Aorta (tissue), 5 donors: ENCODE data around the gene WDR70. TPM values are rescaled to one million over a fixed set of nuclear protein-coding genes. Genes with fewer than 3 reads are reported as not detected.
A peak's percentile ranks its signal among the peaks of the same experiment; 100 is the strongest.
"Not testable (repeated sequence)": the region's sequence is repeated elsewhere in the genome, so short reads cannot be mapped to it uniquely, and the experiment has no call there.

Source experiments
- ATAC-seq: fragments of 200-7000 bp; cut with Tn5 transposase; one replicate; pipeline ENCODE4 v1.9.1; 2022; ENCODE audit warnings: moderate library complexity; ENCODE audit not compliant: low FRiP score
- DNase-seq, 2 donors: peaks; one replicate each; pipeline ENCODE4 v3.0.0-alpha.2; 2020
- H3K27ac ChIP-seq, 2 donors: one replicate each; pipeline ENCODE4 v1.5.1; 2013; ENCODE audit warnings: low read length in 2 of 2, mild to moderate bottlenecking in 2 of 2, moderate library complexity in 2 of 2, control low read depth in 1 of 2, inconsistent platforms in 1 of 2, low read depth in 1 of 2
- H3K27me3 ChIP-seq, 2 donors: one replicate each; pipeline ENCODE4 v1.6.1; 2013; ENCODE audit warnings: control low read depth in 1 of 2, low read length in 1 of 2, mild to moderate bottlenecking in 1 of 2, moderate library complexity in 1 of 2; ENCODE audit not compliant: insufficient read depth in 2 of 2, control insufficient read depth in 1 of 2
- H3K36me3 ChIP-seq, 2 donors: one replicate each; pipeline ENCODE4 v1.6.1; 2013; ENCODE audit warnings: control low read depth in 1 of 2, low read length in 1 of 2, mild to moderate bottlenecking in 1 of 2; ENCODE audit not compliant: insufficient read depth in 2 of 2, control insufficient read depth in 1 of 2
- H3K4me1 ChIP-seq, 2 donors: one replicate each; pipeline ENCODE4 v1.6.1; 2013; ENCODE audit warnings: low read length in 2 of 2, control low read depth in 1 of 2, mild to moderate bottlenecking in 1 of 2, moderate library complexity in 1 of 2; ENCODE audit not compliant: insufficient read depth in 2 of 2, control insufficient read depth in 1 of 2
- H3K4me3 ChIP-seq, 2 donors: one replicate each; pipeline ENCODE4 v1.5.1; 2013; ENCODE audit warnings: low read length in 2 of 2, control low read depth in 1 of 2, mild to moderate bottlenecking in 1 of 2
- H3K9me3 ChIP-seq: one replicate; pipeline ENCODE4 v1.6.1; 2013; ENCODE audit warnings: mild to moderate bottlenecking, low read length; ENCODE audit not compliant: control insufficient read depth
- WGBS, 2 donors: extraction: QIAGEN DNeasy Blood & Tissue Kit; methylation state at CpG; one replicate each; pipeline ENCODE4 v1.1.7; 2013; 5-methylcytosine and 5-hydroxymethylcytosine counted together
- intact Hi-C, 2 donors: fragments of 100-400 bp; cut with DNase I; formaldehyde crosslinking; loops; one replicate each; pipeline versions ENCODE4 v1.14.2 to v1.15.0; 2022
- polyA plus RNA-seq, 2 donors: library from polyadenylated mRNA; stranded (reverse); fragments of 200-250 nt; gene quantifications; one replicate each; pipeline ENCODE4 v1.2.3, GENCODE V29; 2013
- total RNA-seq, 2 donors: library from RNA; stranded (reverse); fragmentation: NEBNext Ultra II Directional; extraction: Animal tissue kit (Norgen Biotek cat#: 25700); gene quantifications; one replicate each; pipeline ENCODE4 v1.2.1, GENCODE V29; 2021
- donor health status: healthy with polysubstance abuse.
- donor health status: Bipolar disorder and iron deficiency.
- donor health status: DM: no; HTN: no; CAD: no.
- donor health status: DM: no; HTN: no; CAD: no.
- donor health status: DM: yes; HTN: yes; CAD: no.

The WDR70 gene
- total and polyA plus RNA-seq, 4 donors = 12.3 to 41.3 (median 22.1) TPM

DNA sequence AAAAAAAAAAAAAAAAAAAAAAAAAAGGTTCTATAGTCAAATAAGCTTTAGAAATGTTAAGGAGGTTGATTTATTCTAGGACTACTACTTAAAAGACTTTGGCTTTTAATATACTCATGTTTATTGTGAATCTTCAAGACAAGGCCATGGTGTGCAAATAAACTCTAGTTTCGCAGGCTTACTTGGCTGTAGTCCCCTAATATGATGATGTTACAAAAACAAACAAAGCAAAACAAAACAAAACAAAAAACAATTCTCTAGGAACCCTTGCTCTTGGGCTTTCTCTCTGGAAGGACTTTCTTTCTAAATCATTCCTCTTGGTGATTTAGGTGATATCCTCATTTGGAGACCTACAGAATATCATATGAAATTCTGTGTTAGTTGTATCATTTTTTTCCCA is 288.7 kb downstream of the WDR70 start:
- intact Hi-C loops = no loop called here
- no peak overlapping the region for H3K4me3 ChIP-seq
- no peaks in the 10 kb centered on the region for H3K9me3 ChIP-seq
- H3K27me3 ChIP-seq = no peaks in the 10 kb centered on the region
- no peaks in the 10 kb centered on the region for H3K36me3 ChIP-seq
- no peak for ATAC-seq
- DNase-seq = no peak
- no peak overlapping the region for H3K27ac ChIP-seq
- H3K4me1 ChIP-seq = peaks cover 3 to 4% of the 10 kb centered on the region in 2 donors
- 94 to 95% methylated on average over 1 of the region's 1 CpG for WGBS, 2 donors

DNA sequence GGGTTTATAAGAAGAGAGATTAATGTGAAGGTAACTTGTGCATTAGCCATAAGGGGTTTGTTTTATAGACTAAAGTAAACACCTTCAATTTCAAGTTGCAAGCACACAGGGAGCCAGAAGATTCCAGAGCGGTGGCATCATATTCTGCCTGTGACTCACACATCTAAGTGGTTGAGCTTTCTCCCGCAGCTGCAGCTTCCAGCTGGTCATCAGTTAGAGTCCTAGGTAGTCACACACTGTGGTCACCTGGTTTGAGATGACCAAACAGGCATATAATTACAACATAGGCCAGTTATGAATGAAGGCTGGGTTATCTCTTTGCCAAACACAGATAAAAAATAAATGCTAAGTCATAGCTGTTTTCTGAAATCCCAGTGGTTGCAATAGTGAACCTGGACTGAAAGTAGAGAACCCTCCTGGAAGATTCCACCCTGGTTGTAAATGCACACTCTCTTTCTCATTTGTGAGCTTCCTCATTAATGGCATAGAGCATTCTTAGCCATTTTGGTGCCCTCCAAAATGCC is 289.5 kb downstream of the WDR70 start:
- H3K36me3 ChIP-seq = no peaks in the 10 kb centered on the region
- intact Hi-C loops = no loop called here
- no peak overlapping the region for H3K27ac ChIP-seq
- DNase-seq (peak; percentile 65 to 66), ATAC-seq (peak; percentile 74)
- WGBS, 2 donors = 9 to 10% methylated on average over 2 of the region's 2 CpGs
- peaks cover 3 to 4% of the 10 kb centered on the region in 2 donors for H3K4me1 ChIP-seq
- no peaks in the 10 kb centered on the region for H3K27me3 ChIP-seq
- no peaks in the 10 kb centered on the region for H3K9me3 ChIP-seq
- no peak overlapping the region for H3K4me3 ChIP-seq

DNA sequence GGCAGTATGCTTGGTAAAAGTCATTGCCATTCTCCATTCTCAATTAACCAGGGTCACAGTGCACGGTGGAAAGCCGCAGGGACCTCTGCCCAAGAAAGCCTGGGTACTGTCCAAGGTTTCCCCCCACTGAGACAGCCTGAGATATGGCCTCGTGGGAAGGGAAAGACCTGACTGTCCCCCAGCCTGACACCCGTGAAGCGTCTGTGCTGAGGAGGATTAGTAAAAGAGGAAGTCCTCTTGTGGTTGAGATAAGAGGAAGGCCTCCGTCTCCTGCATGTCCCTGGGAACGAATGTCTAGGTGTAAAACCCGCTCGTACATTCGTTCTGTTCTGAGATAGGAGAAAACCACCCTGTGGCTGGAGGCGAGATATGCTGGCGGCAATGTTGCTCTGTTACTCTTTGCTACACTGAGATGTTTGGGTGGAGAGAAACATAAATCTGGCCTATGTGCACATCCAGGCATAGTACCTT is 293.0 kb downstream of the WDR70 start:
- H3K4me1 ChIP-seq, ATAC-seq, H3K27ac ChIP-seq, H3K27me3 ChIP-seq, H3K9me3 ChIP-seq, H3K4me3 ChIP-seq, H3K36me3 ChIP-seq, intact Hi-C loops: not testable (repeated sequence)
- DNase-seq = peak in 1 of 2 donors; percentile 36
- 69 to 71% methylated on average over 12 of the region's 12 CpGs for WGBS, 2 donors

DNA sequence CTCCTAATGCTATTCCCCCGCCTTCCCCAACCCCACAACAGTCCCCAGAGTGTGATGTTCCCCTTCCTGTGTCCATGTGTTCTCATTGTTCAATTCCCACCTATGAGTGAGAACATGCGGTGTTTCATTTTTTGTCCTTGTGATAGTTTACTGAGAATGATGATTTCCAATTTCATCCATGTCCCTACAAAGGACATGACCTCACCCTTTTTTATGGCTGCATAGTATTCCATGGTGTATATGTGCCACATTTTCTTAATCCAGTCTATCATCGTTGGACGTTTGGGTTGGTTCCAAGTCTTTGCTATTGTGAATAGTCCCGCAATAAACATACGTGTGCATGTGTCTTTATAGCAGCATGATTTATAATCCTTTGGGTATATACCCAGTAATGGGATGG is 295.2 kb downstream of the WDR70 start:
- H3K27me3 ChIP-seq, H3K4me1 ChIP-seq, H3K27ac ChIP-seq, ATAC-seq, H3K9me3 ChIP-seq, intact Hi-C loops, H3K36me3 ChIP-seq, DNase-seq, H3K4me3 ChIP-seq: not testable (repeated sequence)
- 95 to 98% methylated on average over 6 of the region's 6 CpGs for WGBS, 2 donors

DNA sequence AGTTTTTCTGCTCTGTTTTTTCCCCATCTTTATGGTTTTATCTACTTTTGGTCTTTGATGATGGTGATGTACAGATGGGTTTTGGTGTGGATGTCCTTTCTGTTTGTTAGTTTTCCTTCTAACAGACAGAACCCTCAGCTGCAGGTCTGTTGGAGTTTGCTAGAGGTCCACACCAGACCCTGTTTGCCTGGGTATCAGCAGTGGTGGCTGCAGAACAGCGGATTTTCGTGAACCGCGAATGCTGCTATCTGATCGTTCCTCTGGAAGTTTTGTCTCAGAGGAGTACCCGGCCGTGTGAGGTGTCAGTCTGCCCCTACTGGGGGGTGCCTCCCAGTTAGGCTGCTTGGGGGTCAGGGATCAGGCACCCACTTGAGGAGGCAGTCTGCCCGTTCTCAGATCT is 300.2 kb downstream of the WDR70 start:
- H3K4me1 ChIP-seq, H3K9me3 ChIP-seq, H3K4me3 ChIP-seq, H3K27ac ChIP-seq, DNase-seq, H3K27me3 ChIP-seq, ATAC-seq, intact Hi-C loops, H3K36me3 ChIP-seq: not testable (repeated sequence)
- WGBS, 2 donors = 92 to 98% methylated on average over 5 to 8 of the region's 8 CpGs

DNA sequence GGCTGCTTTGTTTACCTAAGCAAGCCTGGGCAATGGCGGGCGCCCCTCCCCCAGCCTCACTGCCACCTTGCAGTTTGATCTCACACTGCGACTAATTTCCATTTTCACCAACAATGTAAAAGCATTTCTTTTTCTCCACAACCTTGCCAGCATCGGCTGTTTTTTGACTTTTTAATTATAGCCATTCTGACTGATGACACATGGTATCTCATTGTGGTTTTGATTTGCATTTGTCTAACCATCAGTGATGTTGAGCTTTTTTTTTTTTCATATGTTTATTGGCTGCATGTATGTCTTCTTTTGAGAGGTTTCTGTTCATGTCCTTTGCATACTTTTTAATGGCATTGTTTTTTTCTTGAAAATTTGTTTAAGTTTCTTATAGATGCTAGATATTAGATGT is 300.8 kb downstream of the WDR70 start:
- DNase-seq, H3K27me3 ChIP-seq, H3K36me3 ChIP-seq, intact Hi-C loops, H3K4me3 ChIP-seq, H3K4me1 ChIP-seq, H3K27ac ChIP-seq, H3K9me3 ChIP-seq, ATAC-seq: not testable (repeated sequence)
- 96 to 99% methylated on average over 4 of the region's 4 CpGs for WGBS, 2 donors

DNA sequence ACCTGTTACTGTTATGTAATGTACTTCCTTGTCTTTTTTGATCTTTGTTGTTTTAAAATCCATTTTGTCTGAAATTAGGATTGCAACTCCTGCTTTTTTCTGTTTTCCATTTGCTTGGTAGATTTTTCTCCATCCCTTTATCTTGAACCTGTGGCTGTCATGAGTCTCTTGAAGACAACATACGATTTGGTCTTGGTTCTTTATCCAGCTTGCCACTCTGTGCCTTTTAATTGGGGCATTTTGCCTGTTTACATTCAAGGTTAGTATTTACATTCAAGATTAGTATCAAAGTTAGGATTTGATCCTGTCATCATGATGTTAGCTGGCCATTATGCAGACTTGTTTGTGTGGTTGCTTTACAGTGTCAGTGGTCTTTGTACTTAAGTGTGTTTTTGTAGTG is 304.0 kb downstream of the WDR70 start:
- H3K27me3 ChIP-seq = no peaks in the 10 kb centered on the region
- H3K36me3 ChIP-seq = no peaks in the 10 kb centered on the region
- H3K4me3 ChIP-seq = no peak overlapping the region
- no peak for DNase-seq
- ATAC-seq = no peak
- intact Hi-C loops = no loop called here
- no peak overlapping the region for H3K27ac ChIP-seq
- 99 to 100% methylated on average over 1 of the region's 1 CpG for WGBS, 2 donors
- no peaks in the 10 kb centered on the region for H3K9me3 ChIP-seq
- H3K4me1 ChIP-seq = no peaks in the 10 kb centered on the region

DNA sequence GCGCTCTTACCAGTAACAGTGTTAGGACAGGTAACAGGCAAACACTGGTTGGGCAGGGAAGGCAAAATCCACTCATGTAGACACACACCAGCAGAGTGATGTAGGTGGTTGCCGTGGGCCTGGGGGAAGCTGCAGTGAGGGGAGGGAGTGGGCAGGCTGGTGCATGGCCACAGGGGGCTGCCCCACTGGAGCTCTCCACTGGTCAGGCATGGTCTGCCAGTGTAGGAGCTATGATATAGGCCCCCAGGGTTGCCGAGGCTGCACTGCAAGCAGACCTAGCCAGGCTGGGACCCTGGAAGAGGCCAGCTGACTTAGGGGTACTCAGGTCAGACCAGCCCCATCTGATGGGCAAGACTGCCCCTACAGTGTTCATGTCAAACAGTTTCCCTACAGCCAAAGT is 306.1 kb downstream of the WDR70 start:
- no peaks in the 10 kb centered on the region for H3K9me3 ChIP-seq
- H3K27ac ChIP-seq = no peak overlapping the region
- DNase-seq (no peak), ATAC-seq (no peak)
- no peaks in the 10 kb centered on the region for H3K27me3 ChIP-seq
- H3K36me3 ChIP-seq = no peaks in the 10 kb centered on the region
- no peaks in the 10 kb centered on the region for H3K4me1 ChIP-seq
- H3K4me3 ChIP-seq = no peak overlapping the region
- 89 to 97% methylated on average over 3 of the region's 3 CpGs for WGBS, 2 donors
- intact Hi-C loops = no loop called here

DNA sequence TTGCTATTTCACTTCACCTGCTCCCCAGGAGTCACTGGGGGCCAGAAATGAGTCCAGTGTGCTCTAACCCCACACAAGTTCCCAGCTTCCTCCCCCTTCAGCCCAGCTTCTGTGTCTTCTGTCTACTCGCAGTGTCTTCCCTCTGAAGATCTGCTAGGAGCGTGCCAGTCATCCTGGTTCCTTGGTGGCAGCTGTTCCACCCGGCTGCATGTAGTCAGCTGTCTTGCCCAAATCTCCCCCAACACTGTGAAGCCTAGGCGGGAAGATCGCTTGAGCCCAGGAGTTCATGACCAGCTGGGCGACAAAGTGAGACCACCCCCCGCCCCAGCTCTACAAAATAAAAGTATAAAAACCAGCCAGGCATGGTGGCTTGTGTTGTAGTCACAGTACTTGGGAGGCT is 306.7 kb downstream of the WDR70 start:
- no peak for ATAC-seq
- intact Hi-C loops = no loop called here
- no peaks in the 10 kb centered on the region for H3K9me3 ChIP-seq
- no peak overlapping the region for H3K4me3 ChIP-seq
- H3K4me1 ChIP-seq = no peaks in the 10 kb centered on the region
- no peaks in the 10 kb centered on the region for H3K27me3 ChIP-seq
- no peak overlapping the region for H3K27ac ChIP-seq
- no peaks in the 10 kb centered on the region for H3K36me3 ChIP-seq
- 98% methylated on average over 7 of the region's 7 CpGs for WGBS, 2 donors
- no peak for DNase-seq
